ENCODE results near the gene ZCCHC2.

DNA sequence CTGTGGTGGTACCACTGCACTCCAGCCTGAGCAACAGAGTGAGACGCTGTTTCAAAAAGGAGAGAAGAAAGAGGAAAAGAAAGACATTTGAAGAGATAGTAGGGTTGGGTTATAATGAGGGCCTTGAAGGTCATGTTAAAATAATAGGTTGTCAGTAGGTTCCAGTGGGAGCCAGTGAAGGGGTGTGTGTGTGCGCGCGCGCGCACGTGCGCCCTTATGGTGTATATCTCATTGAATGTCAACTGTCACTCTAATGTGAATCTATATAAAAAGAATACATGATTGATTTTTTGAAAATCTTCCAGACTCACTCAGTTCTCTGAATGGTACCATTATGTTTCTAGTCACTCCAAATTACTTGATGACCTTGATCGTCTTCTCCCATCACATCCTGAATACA lies 9.1 kb downstream of the ZCCHC2 start:
- TF ChIP-seq, protein P1, sequence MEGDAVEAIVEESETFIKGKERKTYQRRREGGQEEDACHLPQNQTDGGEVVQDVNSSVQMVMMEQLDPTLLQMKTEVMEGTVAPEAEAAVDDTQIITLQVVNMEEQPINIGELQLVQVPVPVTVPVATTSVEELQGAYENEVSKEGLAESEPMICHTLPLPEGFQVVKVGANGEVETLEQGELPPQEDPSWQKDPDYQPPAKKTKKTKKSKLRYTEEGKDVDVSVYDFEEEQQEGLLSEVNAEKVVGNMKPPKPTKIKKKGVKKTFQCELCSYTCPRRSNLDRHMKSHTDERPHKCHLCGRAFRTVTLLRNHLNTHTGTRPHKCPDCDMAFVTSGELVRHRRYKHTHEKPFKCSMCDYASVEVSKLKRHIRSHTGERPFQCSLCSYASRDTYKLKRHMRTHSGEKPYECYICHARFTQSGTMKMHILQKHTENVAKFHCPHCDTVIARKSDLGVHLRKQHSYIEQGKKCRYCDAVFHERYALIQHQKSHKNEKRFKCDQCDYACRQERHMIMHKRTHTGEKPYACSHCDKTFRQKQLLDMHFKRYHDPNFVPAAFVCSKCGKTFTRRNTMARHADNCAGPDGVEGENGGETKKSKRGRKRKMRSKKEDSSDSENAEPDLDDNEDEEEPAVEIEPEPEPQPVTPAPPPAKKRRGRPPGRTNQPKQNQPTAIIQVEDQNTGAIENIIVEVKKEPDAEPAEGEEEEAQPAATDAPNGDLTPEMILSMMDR (IDR thresholded peaks at IDR 0.05; ENCODE audit: extremely low read depth in 1 of 2, insufficient read depth in 1 of 2, low read depth in 1 of 2, low read length in 2 of 2), result no peak
- no peak for TF ChIP-seq EZH2 (IDR thresholded peaks at IDR 0.05; ENCODE audit: borderline replicate concordance, low read depth, low read length, severe bottlenecking)
- no peak for TF ChIP-seq POLR2A (IDR thresholded peaks at IDR 0.05; ENCODE audit: low read depth, low read length)
- TF ChIP-seq JUN (IDR thresholded peaks at IDR 0.05; ENCODE audit: borderline replicate concordance, insufficient read depth, insufficient read length, low read depth), result no peak
- no peak for TF ChIP-seq MYC (IDR thresholded peaks at IDR 0.05; ENCODE audit: low read depth, low read length)
- TF ChIP-seq, protein P2, sequence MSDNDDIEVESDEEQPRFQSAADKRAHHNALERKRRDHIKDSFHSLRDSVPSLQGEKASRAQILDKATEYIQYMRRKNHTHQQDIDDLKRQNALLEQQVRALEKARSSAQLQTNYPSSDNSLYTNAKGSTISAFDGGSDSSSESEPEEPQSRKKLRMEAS (IDR thresholded peaks at IDR 0.05; ENCODE audit: insufficient read depth, insufficient read length), result no peak
- TF ChIP-seq POLR2AphosphoS5 (IDR thresholded peaks at IDR 0.05; ENCODE audit: insufficient read depth, low read depth, low read length), result no peak
- TF ChIP-seq GATA2 (IDR thresholded peaks at IDR 0.05; ENCODE audit: insufficient read depth, insufficient read length, low read depth, low read length), result no peak

Data from endothelial cell of umbilical vein (primary cell).